GM12878 (cell line): ENCODE results near the gene PHLPP1. TPM values are rescaled to one million over a fixed set of nuclear protein-coding genes. Genes with fewer than 3 reads are reported as not detected.

Source experiments
- ATAC-seq: fragments of 200-7000 bp; cut with Tn5 transposase; 3 replicates; pipeline ENCODE4 v1.9.1; 2020; ENCODE audit warnings: mild to moderate bottlenecking, moderate library complexity
- BruUV-seq: library from RNA; stranded (reverse); fragments of 400-500 nt; replicated peaks from 2 replicates; lab custom pipeline; 2021; lab: Mats Ljungman, UMichigan
- CTCF ChIA-PET: fragments of 300-600 bp; sonication (Branson Sonifier 250); formaldehyde crosslinking; extraction: SDS; loops from one replicate; lab custom pipeline; 2021; ENCODE audit warnings: inconsistent platforms; lab: Yijun Ruan, JAX
- POLR2A ChIA-PET: fragments of 350-600 bp; formaldehyde crosslinking; extraction: SDS; loops from one replicate; lab custom pipeline; 2021; ENCODE audit warnings: inconsistent platforms; lab: Charles Lee
- RAD21 ChIA-PET: fragments of 300-600 bp; sonication (Branson Sonifier 250); formaldehyde crosslinking; loops from one replicate; lab custom pipeline; 2023; ENCODE audit warnings: antibody characterized with exemption; ENCODE audit not compliant: unreplicated experiment; lab: Charles Lee
- SMC1A ChIA-PET: fragments of 300-600 bp; sonication (Branson Sonifier 250); formaldehyde crosslinking; loops from one replicate; lab custom pipeline; 2023; ENCODE audit not compliant: unreplicated experiment, uncharacterized antibody; lab: Charles Lee
- DNase-seq: peaks from one replicate; pipeline ENCODE4 v3.0.0-alpha.2; 2011; ENCODE audit warnings: low read depth, low spot score
- FAIRE-seq: peaks from 3 replicates; lab custom pipeline; 2011; peaks lifted over from hg19 to GRCh38; lab: Jason Lieb, UNC
- H2AFZ ChIP-seq: 2 replicates; pipeline ENCODE4 v1.6.0; 2011; ENCODE audit warnings: low read depth, low read length, control low read depth; ENCODE audit not compliant: control insufficient read depth
- H3K27ac ChIP-seq: 2 replicates; pipeline ENCODE4 v1.5.1; 2011; ENCODE audit warnings: control low read depth; ENCODE audit not compliant: control insufficient read depth, insufficient read depth
- H3K27me3 ChIP-seq, 2 experiments: replicated peaks in 1 of 2; 2 replicates each; pipeline versions ENCODE4 v1.6.0 to v1.6.1; 2011; ENCODE audit warnings: low read length in 1 of 2; ENCODE audit not compliant: control insufficient read depth in 2 of 2, insufficient read depth in 2 of 2
- H3K36me3 ChIP-seq, 2 experiments: 2 replicates each; pipeline ENCODE4 v1.5.1; 2011; ENCODE audit warnings: low read length in 1 of 2; ENCODE audit not compliant: control insufficient read depth in 2 of 2, insufficient read depth in 2 of 2
- H3K4me1 ChIP-seq: 2 replicates; pipeline ENCODE4 v1.6.1; 2011; ENCODE audit warnings: mild to moderate bottlenecking, low read length, moderate library complexity, mixed read lengths; ENCODE audit not compliant: control insufficient read depth, insufficient read depth
- H3K4me2 ChIP-seq: 2 replicates; pipeline ENCODE4 v1.6.0; 2011; ENCODE audit warnings: control low read depth; ENCODE audit not compliant: control insufficient read depth, insufficient read depth
- H3K4me3 ChIP-seq: fragments of 200-600 bp; sonication (generic); 2 replicates; pipeline ENCODE4 v1.5.1; 2016
- H3K79me2 ChIP-seq: 2 replicates; pipeline ENCODE4 v1.6.0; 2011; ENCODE audit warnings: low read length; ENCODE audit not compliant: control insufficient read depth, insufficient read depth
- H3K9ac ChIP-seq: 2 replicates; pipeline ENCODE4 v1.8.0; 2011; ENCODE audit warnings: low read length, control low read depth, mixed read lengths; ENCODE audit not compliant: control insufficient read depth, insufficient read depth
- H3K9me3 ChIP-seq: replicated peaks from 3 replicates; pipeline ENCODE4 v1.5.1; 2011; ENCODE audit warnings: mild to moderate bottlenecking, low read length; ENCODE audit not compliant: control insufficient read depth, insufficient read depth
- H4K20me1 ChIP-seq: 2 replicates; pipeline ENCODE4 v1.6.0; 2011; ENCODE audit not compliant: control insufficient read depth, insufficient read depth
- BACH1 ChIP-seq: fragments of 450-650 bp; IDR thresholded peaks from 2 replicates; pipeline ENCODE4 v1.6.1; 2017; ENCODE audit warnings: mild to moderate bottlenecking, borderline replicate concordance
- BCLAF1 ChIP-seq: fragments of 450-650 bp; IDR thresholded peaks from 2 replicates; pipeline ENCODE4 v1.6.1; 2017; ENCODE audit warnings: antibody characterized with exemption, mild to moderate bottlenecking, moderate library complexity
- CREB1 ChIP-seq: IDR thresholded peaks from 2 replicates; pipeline ENCODE4 v1.6.1; 2012; ENCODE audit warnings: low read depth, mild to moderate bottlenecking, inconsistent platforms
- ETV6 ChIP-seq, 2 experiments: fragments of 450-650 bp in 1 of 2; IDR thresholded peaks in 1 of 2; conservative IDR thresholded peaks in 1 of 2; 2 replicates each; pipeline ENCODE4 v1.6.1; 2014; ENCODE audit warnings: antibody characterized with exemption in 1 of 2, borderline replicate concordance in 1 of 2, low read depth in 1 of 2, mild to moderate bottlenecking in 1 of 2, moderate library complexity in 1 of 2
- FOXM1 ChIP-seq: IDR thresholded peaks from 2 replicates; pipeline ENCODE4 v1.6.1; 2012; ENCODE audit warnings: low read depth, mild to moderate bottlenecking, inconsistent platforms, low read length, moderate library complexity
- MAX ChIP-seq: IDR thresholded peaks from 2 replicates; pipeline ENCODE4 v1.6.1; 2012; ENCODE audit warnings: low read depth, low read length, improper control_type of control experiment
- MEF2B ChIP-seq: fragments of 450-650 bp; IDR thresholded peaks from 2 replicates; pipeline ENCODE4 v1.6.1; 2018; ENCODE audit warnings: mild to moderate bottlenecking, moderate library complexity; ENCODE audit not compliant: partially characterized antibody, poor library complexity, severe bottlenecking
- PBX3 ChIP-seq: IDR thresholded peaks from 2 replicates; pipeline ENCODE4 v1.6.1; 2011; ENCODE audit warnings: mild to moderate bottlenecking, low read depth, low read length, moderate library complexity; ENCODE audit not compliant: insufficient replicate concordance
- POLR2A ChIP-seq: IDR thresholded peaks from 2 replicates; pipeline ENCODE4 v1.6.1; 2011; ENCODE audit warnings: low read depth, mild to moderate bottlenecking, low read length
- RUNX3 ChIP-seq: IDR thresholded peaks from 2 replicates; pipeline ENCODE4 v1.6.1; 2012; ENCODE audit warnings: low read length, inconsistent platforms
- SIX5 ChIP-seq: IDR thresholded peaks from 2 replicates; pipeline ENCODE4 v1.6.1; 2011; ENCODE audit warnings: mild to moderate bottlenecking, low read depth, low read length, moderate library complexity; ENCODE audit not compliant: severe bottlenecking
- WRNIP1 ChIP-seq: IDR thresholded peaks from 2 replicates; pipeline ENCODE4 v1.6.1; 2011; ENCODE audit warnings: low read depth, low read length, improper control_type of control experiment, borderline replicate concordance
- ZNF24 ChIP-seq: fragments of 450-650 bp; IDR thresholded peaks from 2 replicates; pipeline ENCODE4 v1.6.1; 2017; ENCODE audit warnings: antibody characterized with exemption, mild to moderate bottlenecking
- WGBS: methylation state at CpG from one replicate; pipeline ENCODE4 v1.1.6; 2016; ENCODE audit warnings: low lambda C conversion rate; ENCODE audit not compliant: insufficient replicate concordance, insufficient coverage; ENCODE audit errors: missing lambda C conversion rate; 5-methylcytosine and 5-hydroxymethylcytosine counted together
- in situ Hi-C: fragments of 300-500 bp; cut with MboI; formaldehyde crosslinking; loops from 9 replicates; pipeline ENCODE4 v1.14.3; 2018; ENCODE audit warnings: mixed read lengths
- intact Hi-C: fragments of 100-400 bp; cut with micrococcal nuclease; formaldehyde crosslinking; loops from one replicate; pipeline ENCODE4 v1.14.2; 2022; ENCODE audit not compliant: unreplicated experiment
- polyA plus RNA-seq, 11 experiments: library from polyadenylated mRNA; depleted of rRNA in 4 of 11; unstranded in 6 of 11; stranded (reverse) in 5 of 11; fragments of >200 nt; fragmentation: Nextera tagmentation in 4 of 11; fragmentation: Illumina TruSeq in 1 of 11; extraction: Ambion mirVana in 4 of 11; extraction: Trizol in 1 of 11; gene quantifications; 1 replicate in 1 of 11; 2 replicates in 10 of 11; pipeline versions ENCODE4 v1.2.1 to v1.2.3, GENCODE V29; 2011 to 2016; ENCODE audit warnings: inconsistent platforms in 2 of 11, missing spikeins in 2 of 11, low read depth in 1 of 11
- total RNA-seq, 4 experiments: library from RNA; depleted of rRNA in 3 of 4; stranded (reverse); fragments of >200 nt in 3 of 4; fragmentation: Illumina TruSeq in 1 of 4; extraction: Trizol in 1 of 4; gene quantifications; 2 replicates each; pipeline versions ENCODE4 v1.2.1 to v1.2.3, GENCODE V29; 2013 to 2021

PHLPP1 gene
- total and polyA plus RNA-seq, 10 of the 15 experiments (the other 5 are each of a cell fraction or from before 2014, with no cell fraction given) = 0.42 to 7.0 (median 1.9) TPM

- TF ChIP-seq WRNIP1 (no peak), ETV6 (conservative IDR thresholded peaks at IDR 0.05 in 1 of 2, IDR thresholded peaks at IDR 0.05 in 1 of 2; ENCODE audit: borderline replicate concordance in 1 of 2, low read depth in 1 of 2) (no peak)
- TF ChIP-seq, all 136 proteins: peak for 0
These were observed 8.4 kb downstream of the PHLPP1 start (continued) for GRCh38 chr18:62723666-62724281.

- RAD21 ChIA-PET = no interaction called here
- CTCF ChIA-PET = interaction anchor here (0.9 to 1.0 kb wide), 2 partner anchors 8 to 232 kb away, joined by 3 to 4 read pairs; no protein-coding TSS in a partner anchor
- Histone ChIP-seq H3K9me3 (peaks cover 1% of the 10 kb centered on the region; the same call in 1 of the 3 replicates), H3K4me2 (no peak overlapping the region), H3K79me2 (peaks cover 13% of the 10 kb centered on the region), H3K36me3 (no peaks in the 10 kb centered on the region), H3K9ac (no peak overlapping the region), H2AFZ (no peak overlapping the region), H3K4me1 (peaks cover 12% of the 10 kb centered on the region), H3K4me3 (no peak overlapping the region), H3K27ac (no peak overlapping the region), H3K27me3 (no peaks in the 10 kb centered on the region), H4K20me1 (no peaks in the 10 kb centered on the region)
- in situ Hi-C loops = no loop called here
- POLR2A ChIA-PET = interaction anchor here (0.5 to 1.0 kb wide), 2 partner anchors 159 to 354 kb away, joined by 3 read pairs; no protein-coding TSS in a partner anchor
- DNase-seq (no peak), ATAC-seq (no peak), FAIRE-seq (no peak)
- intact Hi-C loops = no loop called here
- SMC1A ChIA-PET = interaction anchor here (0.7 kb wide), 1 partner anchor 11 kb away, joined by 3 read pairs; no protein-coding TSS in a partner anchor
- TF ChIP-seq CREB1 = no peak
- no peak for TF ChIP-seq ZNF24
- TF ChIP-seq PBX3 = no peak
- TF ChIP-seq MEF2B = no peak
- no peak for TF ChIP-seq SIX5
- TF ChIP-seq FOXM1 = no peak
- TF ChIP-seq MAX = no peak
- no peak for TF ChIP-seq POLR2A
- TF ChIP-seq BACH1 = no peak
- no peak for TF ChIP-seq BCLAF1
- TF ChIP-seq RUNX3 = no peak
- no TSS peak for BruUV-seq
- WGBS = 83% methylated on average over 3 of the region's 3 CpGs
These were observed 10.6 kb downstream of the PHLPP1 start for GRCh38 chr18:62725896-62726295.
